Activated CD4-positive, alpha-beta T cell treated with anti-CD3 and anti-CD28 coated beads for 36 hours (primary cell): Measurements from ENCODE around the gene PALLD. TPM values are rescaled to one million over a fixed set of nuclear protein-coding genes. Genes with fewer than 3 reads are reported as not detected.

Experiments used
- ATAC-seq: fragments of 200-7000 bp; cut with Tn5 transposase; one replicate; pipeline ENCODE4 v1.10.0; 2021; ENCODE audit warnings: mild to moderate bottlenecking, moderate library complexity
- CTCF ChIA-PET: fragments of 350-600 bp; sonication (Branson Sonifier 250); formaldehyde crosslinking; loops from one replicate; lab custom pipeline; 2021; ENCODE audit warnings: antibody characterized with exemption; lab: Charles Lee
- POLR2A ChIA-PET: fragments of 350-600 bp; sonication (Branson Sonifier 250); formaldehyde crosslinking; loops from one replicate; lab custom pipeline; 2021; ENCODE audit warnings: antibody characterized with exemption, inconsistent platforms; lab: Charles Lee
- DNase-seq: peaks from one replicate; pipeline ENCODE4 v3.0.0-alpha.2; 2020
- H3K27ac Mint-ChIP-seq: one replicate; pipeline ENCODE4 v1.8.0; 2021; ENCODE audit warnings: mixed read lengths
- H3K27me3 Mint-ChIP-seq: one replicate; pipeline ENCODE4 v1.8.0; 2021; ENCODE audit warnings: mixed read lengths
- H3K36me3 Mint-ChIP-seq: one replicate; pipeline ENCODE4 v1.8.0; 2021; ENCODE audit warnings: low read depth, mixed read lengths
- H3K4me1 Mint-ChIP-seq: one replicate; pipeline ENCODE4 v1.8.0; 2021; ENCODE audit warnings: mixed read lengths
- H3K4me3 Mint-ChIP-seq: one replicate; pipeline ENCODE4 v1.8.0; 2021; ENCODE audit warnings: mild to moderate bottlenecking, moderate library complexity, mixed read lengths
- H3K9me3 Mint-ChIP-seq: one replicate; pipeline ENCODE4 v1.8.0; 2021; ENCODE audit warnings: low read depth, mixed read lengths
- intact Hi-C, 2 experiments: fragments of 100-400 bp; cut with DNase I in 1 of 2; cut with micrococcal nuclease in 1 of 2; formaldehyde crosslinking; loops; one replicate each; pipeline versions ENCODE4 v1.14.2 to v1.15.1; 2022 to 2024; cut with DNase I, micrococcal nuclease
- total RNA-seq, 2 experiments: library from RNA; stranded (reverse); gene quantifications; one replicate each; pipeline ENCODE4 v1.2.3, GENCODE V29; 2021

Gene PALLD
- total RNA-seq, 2 experiments from 2014 or later: 9.5 to 11.0 TPM

- Mint-ChIP-seq H3K27me3 (peaks cover 56% of the 10 kb centered on the region), H3K4me1 (peaks cover 4% of the 10 kb centered on the region), H3K4me3 (no peak overlapping the region), H3K27ac (no peak overlapping the region), H3K36me3 (no peaks in the 10 kb centered on the region), H3K9me3 (no peaks in the 10 kb centered on the region)
- ATAC-seq (no peak), DNase-seq (no peak)
- ChIA-PET POLR2A (no interaction called here), CTCF (interaction anchor here (1.5 kb wide), 1 partner anchor 115 kb away, joined by 5 read pairs; no protein-coding TSS in a partner anchor)
- intact Hi-C loops: no loop called here
Measured at GRCh38 chr4:168630445-168631187, 133.8 kb downstream of the PALLD start.

GRCh38 chr4:168631241-168632162 is 134.7 kb downstream of the PALLD start:
- no peaks in the 10 kb centered on the region for H3K36me3 Mint-ChIP-seq
- no peak overlapping the region for H3K27ac Mint-ChIP-seq
- ChIA-PET POLR2A (interaction anchor here (0.6 kb wide), 1 partner anchor 23 kb away, joined by 3 read pairs; no protein-coding TSS in a partner anchor), CTCF (interaction anchor here (0.5 to 1.5 kb wide), 2 partner anchors 116 to 386 kb away, joined by 4 to 5 read pairs; no protein-coding TSS in a partner anchor)
- DNase-seq (peak; percentile 47), ATAC-seq (peak; percentile 64)
- intact Hi-C loops: no loop called here
- peaks cover 4% of the 10 kb centered on the region for H3K4me1 Mint-ChIP-seq
- no peaks in the 10 kb centered on the region for H3K9me3 Mint-ChIP-seq
- peaks cover 60% of the 10 kb centered on the region for H3K27me3 Mint-ChIP-seq
- peak overlapping the region; percentile 33 for H3K4me3 Mint-ChIP-seq

DNA sequence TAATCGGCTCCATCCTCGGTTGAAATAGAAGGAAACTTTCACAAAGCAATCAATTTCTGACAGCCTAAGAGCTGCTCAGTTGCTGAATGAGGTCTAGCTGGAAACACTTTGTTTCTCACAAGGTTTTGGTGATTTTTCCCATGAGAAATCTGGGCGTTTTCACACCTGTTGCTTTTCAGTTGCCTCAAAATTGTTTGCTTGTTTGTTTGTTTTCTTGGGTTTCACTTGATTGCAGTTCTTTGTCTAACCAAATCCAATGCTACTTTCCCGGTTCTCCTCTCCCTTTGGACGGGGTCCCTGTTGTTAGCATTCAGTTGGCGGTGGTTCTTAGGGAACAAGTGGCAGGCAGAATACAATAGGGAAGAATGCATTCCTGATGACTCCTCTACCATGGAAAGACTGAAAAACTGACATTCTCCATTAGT is 135.5 kb downstream of the PALLD start:
- no peak for ATAC-seq
- Mint-ChIP-seq H3K27ac (no peak overlapping the region), H3K4me1 (peaks cover 4% of the 10 kb centered on the region), H3K27me3 (peaks cover 60% of the 10 kb centered on the region), H3K9me3 (no peaks in the 10 kb centered on the region), H3K36me3 (no peaks in the 10 kb centered on the region), H3K4me3 (no peak overlapping the region)
- POLR2A ChIA-PET: interaction anchor here (0.6 kb wide), 1 partner anchor 24 kb away, joined by 3 read pairs; no protein-coding TSS in a partner anchor
- intact Hi-C loops: no loop called here
- CTCF ChIA-PET: interaction anchor here (1.5 kb wide), 1 partner anchor 117 kb away, joined by 5 read pairs; no protein-coding TSS in a partner anchor
- no peak for DNase-seq

- H3K27me3 Mint-ChIP-seq: peaks cover 60% of the 10 kb centered on the region
Measured at GRCh38 chr4:168633064-168633463, 136.2 kb downstream of the PALLD start.

GRCh38 chr4:168633496-168633895 is 136.6 kb downstream of the PALLD start:
- H3K36me3 Mint-ChIP-seq: no peaks in the 10 kb centered on the region
- ATAC-seq (no peak), DNase-seq (no peak)
- peaks cover 57% of the 10 kb centered on the region for H3K27me3 Mint-ChIP-seq
- H3K4me3 Mint-ChIP-seq: no peak overlapping the region
- ChIA-PET POLR2A (no interaction called here), CTCF (interaction anchor here (0.5 to 1.6 kb wide), 2 partner anchors 18 to 24 kb away, joined by 3 read pairs; no protein-coding TSS in a partner anchor)
- H3K27ac Mint-ChIP-seq: no peak overlapping the region
- intact Hi-C loops: no loop called here
- H3K9me3 Mint-ChIP-seq: no peaks in the 10 kb centered on the region
- peaks cover 4% of the 10 kb centered on the region for H3K4me1 Mint-ChIP-seq

More at GRCh38 chr4:168633064-168633463, 136.2 kb downstream of the PALLD start:
- CTCF ChIA-PET: interaction anchor here (1.6 kb wide), 1 partner anchor 24 kb away, joined by 3 read pairs; no protein-coding TSS in a partner anchor
- ATAC-seq (no peak), DNase-seq (no peak)
- H3K27ac Mint-ChIP-seq: no peak overlapping the region
- intact Hi-C loops: no loop called here
- H3K36me3 Mint-ChIP-seq: no peaks in the 10 kb centered on the region
- POLR2A ChIA-PET: no interaction called here
- no peak overlapping the region for H3K4me3 Mint-ChIP-seq
- peaks cover 4% of the 10 kb centered on the region for H3K4me1 Mint-ChIP-seq
- no peaks in the 10 kb centered on the region for H3K9me3 Mint-ChIP-seq

- ATAC-seq: no peak
- H3K9me3 Mint-ChIP-seq: no peaks in the 10 kb centered on the region
- POLR2A ChIA-PET: no interaction called here
- peaks cover 4% of the 10 kb centered on the region for H3K4me1 Mint-ChIP-seq
- no peak for DNase-seq
- no peak overlapping the region for H3K4me3 Mint-ChIP-seq
- CTCF ChIA-PET: interaction anchor here (0.7 to 1.6 kb wide), 3 partner anchors 25 to 772 kb away, joined by 3 read pairs; no protein-coding TSS in a partner anchor
- intact Hi-C loops: no loop called here
- no peaks in the 10 kb centered on the region for H3K36me3 Mint-ChIP-seq
- no peak overlapping the region for H3K27ac Mint-ChIP-seq
- H3K27me3 Mint-ChIP-seq: peaks cover 54% of the 10 kb centered on the region
Measured at GRCh38 chr4:168634276-168634802, 137.5 kb downstream of the PALLD start.

- Mint-ChIP-seq H3K27me3 (peaks cover 38% of the 10 kb centered on the region), H3K36me3 (no peaks in the 10 kb centered on the region), H3K4me1 (peaks cover 4% of the 10 kb centered on the region), H3K4me3 (no peak overlapping the region), H3K27ac (no peak overlapping the region), H3K9me3 (no peaks in the 10 kb centered on the region)
- ATAC-seq (no peak), DNase-seq (no peak)
- intact Hi-C loops: no loop called here
- ChIA-PET CTCF (interaction anchor here (0.8 kb wide), 1 partner anchor 13 kb away, joined by 3 read pairs; no protein-coding TSS in a partner anchor), POLR2A (no interaction called here)
Measured at GRCh38 chr4:168636040-168636439, 139.2 kb downstream of the PALLD start.

DNA sequence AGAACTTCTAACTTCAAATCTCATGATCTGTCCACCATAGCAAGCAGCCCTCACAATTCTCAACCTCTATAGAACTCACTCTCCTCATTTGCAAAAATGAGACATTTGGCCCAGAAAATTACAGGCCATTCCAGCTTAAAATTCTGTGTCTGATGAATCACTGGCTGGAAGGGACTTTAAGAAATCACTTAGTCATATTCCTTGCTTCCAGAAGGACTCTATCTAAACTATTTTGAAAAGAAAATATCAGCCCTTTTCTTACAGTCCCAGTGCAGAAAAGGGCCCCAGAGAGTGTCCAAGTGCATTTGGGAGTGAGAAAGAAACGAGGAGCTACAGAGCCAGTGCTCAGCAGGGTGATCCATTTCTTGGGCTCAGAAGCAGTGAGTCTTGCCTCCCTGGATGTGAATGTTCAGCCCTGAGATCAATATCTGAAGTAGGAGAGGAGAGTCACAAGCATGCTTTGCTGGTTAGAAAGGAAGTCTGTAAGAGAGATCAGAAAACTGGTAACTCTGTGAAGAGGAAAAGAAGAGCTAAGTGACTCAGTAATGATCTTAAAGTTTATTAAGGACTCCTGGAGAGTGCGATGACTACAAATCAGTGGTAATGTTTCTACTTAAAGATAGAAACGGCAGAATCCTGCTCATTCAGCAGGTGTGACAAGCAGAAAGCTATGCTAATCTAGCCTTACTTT is 139.8 kb downstream of the PALLD start:
- H3K27ac Mint-ChIP-seq: no peak overlapping the region
- no peaks in the 10 kb centered on the region for H3K9me3 Mint-ChIP-seq
- intact Hi-C loops: no loop called here
- no peak for ATAC-seq
- DNase-seq: no peak
- H3K27me3 Mint-ChIP-seq: peaks cover 37% of the 10 kb centered on the region
- ChIA-PET POLR2A (no interaction called here), CTCF (interaction anchor here (0.8 kb wide), 1 partner anchor 13 kb away, joined by 3 read pairs; no protein-coding TSS in a partner anchor)
- H3K4me1 Mint-ChIP-seq: peaks cover 3% of the 10 kb centered on the region
- H3K4me3 Mint-ChIP-seq: no peak overlapping the region
- H3K36me3 Mint-ChIP-seq: no peaks in the 10 kb centered on the region

- ATAC-seq (no peak), DNase-seq (no peak)
- CTCF ChIA-PET: no interaction called here
- Mint-ChIP-seq H3K4me1 (no peaks in the 10 kb centered on the region), H3K27me3 (peaks cover 26% of the 10 kb centered on the region), H3K4me3 (no peak overlapping the region), H3K36me3 (no peaks in the 10 kb centered on the region), H3K27ac (no peak overlapping the region), H3K9me3 (no peaks in the 10 kb centered on the region)
- intact Hi-C loops: no loop called here
- POLR2A ChIA-PET: no interaction called here
Measured at GRCh38 chr4:168637872-168638756, 141.3 kb downstream of the PALLD start.

DNA sequence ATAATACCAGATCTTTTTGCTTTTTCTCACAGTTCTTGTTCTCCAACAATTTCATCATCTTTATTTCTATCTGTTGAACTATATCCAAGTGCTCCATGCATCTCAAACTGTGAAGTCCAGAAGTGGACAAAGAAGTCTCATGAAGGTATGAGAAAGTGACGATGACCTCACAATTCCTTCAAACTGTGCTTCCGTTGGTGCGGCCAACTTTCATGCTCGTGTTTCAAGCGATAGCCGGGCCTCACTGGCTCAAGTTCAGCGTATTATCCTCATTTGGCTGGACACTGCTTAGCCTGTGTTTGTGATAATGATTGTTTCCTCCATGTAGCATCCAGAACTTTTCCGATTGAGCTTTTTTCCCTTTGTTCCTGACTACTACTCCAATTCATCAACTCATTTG is 143.1 kb downstream of the PALLD start:
- no peak for DNase-seq
- H3K9me3 Mint-ChIP-seq: no peaks in the 10 kb centered on the region
- H3K27me3 Mint-ChIP-seq: peaks cover 18% of the 10 kb centered on the region
- no peak for ATAC-seq
- ChIA-PET CTCF (no interaction called here), POLR2A (no interaction called here)
- no peak overlapping the region for H3K27ac Mint-ChIP-seq
- no peaks in the 10 kb centered on the region for H3K36me3 Mint-ChIP-seq
- intact Hi-C loops: no loop called here
- no peaks in the 10 kb centered on the region for H3K4me1 Mint-ChIP-seq
- no peak overlapping the region for H3K4me3 Mint-ChIP-seq
